NB4 (cell line): ENCODE results near the gene MANSC4.
A peak's percentile ranks its signal among the peaks of the same experiment; 100 is the strongest.

Experiments used
- DNase-seq: peaks from one replicate; pipeline ENCODE4 v3.0.0; 2010; ENCODE audit warnings: low read depth
- H3K4me3 ChIP-seq: one replicate; pipeline ENCODE4 v1.5.1; 2011; ENCODE audit warnings: mild to moderate bottlenecking, low read depth, low read length, moderate library complexity
- CTCF ChIP-seq: IDR thresholded peaks from one replicate; pipeline ENCODE4 v1.5.1; 2012; ENCODE audit warnings: low read depth, low read length
- MAX ChIP-seq: IDR thresholded peaks from 2 replicates; pipeline ENCODE4 v1.6.1; 2011; ENCODE audit warnings: low read depth, low read length
- MYC ChIP-seq: IDR thresholded peaks from 2 replicates; pipeline ENCODE4 v1.6.1; 2011; ENCODE audit warnings: low read depth, low read length
- POLR2A ChIP-seq: IDR thresholded peaks from 2 replicates; pipeline ENCODE4 v1.6.1; 2011; ENCODE audit warnings: mild to moderate bottlenecking; ENCODE audit not compliant: insufficient read length; ENCODE audit errors: extremely low read depth

The MANSC4 gene

GRCh38 chr12:27785882-27786570, 6.0 kb upstream of the MANSC4 start:
- H3K4me3 ChIP-seq: no peak overlapping the region
- 0 out of 2 replicates have a peak, but pooled peaks have one; percentile 15 for TF ChIP-seq MAX
- no peak for TF ChIP-seq CTCF
- no peak for TF ChIP-seq MYC
- no peak for TF ChIP-seq POLR2A
- DNase-seq: peak; percentile 85

GRCh38 chr12:27782481-27782880, 2.4 kb upstream of the MANSC4 start:
- H3K4me3 ChIP-seq: peak overlapping the region; percentile 75
- no peak for DNase-seq
- no peak for TF ChIP-seq MAX
- no peak for TF ChIP-seq CTCF
- no peak for TF ChIP-seq POLR2A
- no peak for TF ChIP-seq MYC

GRCh38 chr12:27781680-27782079, 1.6 kb upstream of the MANSC4 start:
- TF ChIP-seq POLR2A: no peak
- DNase-seq: no peak
- H3K4me3 ChIP-seq: peak overlapping the region; percentile 75

GRCh38 chr12:27780612-27781408, 774 bp upstream of the MANSC4 start:
- TF ChIP-seq MYC (no peak), CTCF (no peak), POLR2A (no peak), MAX (0 out of 2 replicates have a peak, but pooled peaks have one; percentile 12)
- H3K4me3 ChIP-seq: peak overlapping the region; percentile 75
- DNase-seq: peak; percentile 63

- TF ChIP-seq CTCF (no peak), POLR2A (no peak), MYC (no peak), MAX (no peak; the same call in 1 of the 2 replicates)
- peak; percentile 60 for DNase-seq
- H3K4me3 ChIP-seq: peak overlapping the region; percentile 62
Observed at GRCh38 chr12:27779416-27779919, 568 bp downstream of the MANSC4 start.

- no peak overlapping the region for H3K4me3 ChIP-seq
- no peak for DNase-seq
- TF ChIP-seq CTCF (no peak), MAX (no peak), MYC (no peak), POLR2A (no peak)
Observed at GRCh38 chr12:27778206-27778605, 1.8 kb downstream of the MANSC4 start.
